ENCODE measurements around the gene GP5.

Gene GP5

GRCh38 chr3:194354315-194354714 lies 44.8 kb downstream of the GP5 start:
- no peak for DNase-seq (ENCODE audit: extremely low spot score)
- ChIA-PET POLR2A (no interaction called here), CTCF (interaction anchor here (2.5 kb wide), 1 partner anchor 10 kb away, joined by 11 read pairs; no protein-coding TSS in a partner anchor)
- no peak for TF ChIP-seq CTCF (IDR thresholded peaks at IDR 0.05; ENCODE audit: control extremely low read depth, extremely low read depth, low read depth, missing control alignments)

GRCh38 chr3:194352667-194353246 lies 46.3 kb downstream of the GP5 start:
- no peak for TF ChIP-seq CTCF (IDR thresholded peaks at IDR 0.05; ENCODE audit: control extremely low read depth, extremely low read depth, low read depth, missing control alignments)
- ChIA-PET POLR2A (no interaction called here), CTCF (interaction anchor here (2.5 kb wide), 1 partner anchor 9 kb away, joined by 11 read pairs; no protein-coding TSS in a partner anchor)
- DNase-seq (ENCODE audit: extremely low spot score): no peak

GRCh38 chr3:194351952-194352536 lies 47.0 kb downstream of the GP5 start:
- ChIA-PET POLR2A (no interaction called here), CTCF (no interaction called here)
- no peak for TF ChIP-seq CTCF (IDR thresholded peaks at IDR 0.05; ENCODE audit: control extremely low read depth, extremely low read depth, low read depth, missing control alignments)
- no peak for DNase-seq (ENCODE audit: extremely low spot score)

GRCh38 chr3:194351080-194351672 lies 47.9 kb downstream of the GP5 start, which contains the start of gene CPN2:
TSS of gene CPN2 (minus strand) at chr3:194351328. CDS start at chr3:194342702, 8,626 bp downstream.
- no peak for TF ChIP-seq CTCF (IDR thresholded peaks at IDR 0.05; ENCODE audit: control extremely low read depth, extremely low read depth, low read depth, missing control alignments)
- CTCF ChIA-PET: no interaction called here
- no peak for DNase-seq (ENCODE audit: extremely low spot score)
- POLR2A ChIA-PET: no interaction called here

- no peak for TF ChIP-seq CTCF (IDR thresholded peaks at IDR 0.05; ENCODE audit: control extremely low read depth, extremely low read depth, low read depth, missing control alignments)
These were observed 48.4 kb downstream of the GP5 start for GRCh38 chr3:194350726-194351071.

GRCh38 chr3:194348354-194348753 lies 50.7 kb downstream of the GP5 start:
- DNase-seq (ENCODE audit: extremely low spot score): no peak
- TF ChIP-seq CTCF (IDR thresholded peaks at IDR 0.05; ENCODE audit: control extremely low read depth, extremely low read depth, low read depth, missing control alignments): no peak
- ChIA-PET POLR2A (no interaction called here), CTCF (interaction anchor here (2.3 kb wide), 1 partner anchor 14 kb away, joined by 8 read pairs; no protein-coding TSS in a partner anchor)

More at GRCh38 chr3:194350726-194351071, 48.4 kb downstream of the GP5 start:
- no peak for DNase-seq (ENCODE audit: extremely low spot score)
- CTCF ChIA-PET: interaction anchor here (2.3 kb wide), 1 partner anchor 17 kb away, joined by 8 read pairs; no protein-coding TSS in a partner anchor
- POLR2A ChIA-PET: no interaction called here

Data from GM10248 (cell line).